ENCODE measurements around the gene CTNNB1. TPM values are rescaled to one million over a fixed set of nuclear protein-coding genes. Genes with fewer than 3 reads are reported as not detected.
A peak's percentile ranks its signal among the peaks of the same experiment; 100 is the strongest.

CTNNB1 gene
- total and polyA plus RNA-seq, 2 of the 13 experiments (the other 11 are each of a cell fraction or from before 2014, with no cell fraction given): 398 to 489 TPM

DNA sequence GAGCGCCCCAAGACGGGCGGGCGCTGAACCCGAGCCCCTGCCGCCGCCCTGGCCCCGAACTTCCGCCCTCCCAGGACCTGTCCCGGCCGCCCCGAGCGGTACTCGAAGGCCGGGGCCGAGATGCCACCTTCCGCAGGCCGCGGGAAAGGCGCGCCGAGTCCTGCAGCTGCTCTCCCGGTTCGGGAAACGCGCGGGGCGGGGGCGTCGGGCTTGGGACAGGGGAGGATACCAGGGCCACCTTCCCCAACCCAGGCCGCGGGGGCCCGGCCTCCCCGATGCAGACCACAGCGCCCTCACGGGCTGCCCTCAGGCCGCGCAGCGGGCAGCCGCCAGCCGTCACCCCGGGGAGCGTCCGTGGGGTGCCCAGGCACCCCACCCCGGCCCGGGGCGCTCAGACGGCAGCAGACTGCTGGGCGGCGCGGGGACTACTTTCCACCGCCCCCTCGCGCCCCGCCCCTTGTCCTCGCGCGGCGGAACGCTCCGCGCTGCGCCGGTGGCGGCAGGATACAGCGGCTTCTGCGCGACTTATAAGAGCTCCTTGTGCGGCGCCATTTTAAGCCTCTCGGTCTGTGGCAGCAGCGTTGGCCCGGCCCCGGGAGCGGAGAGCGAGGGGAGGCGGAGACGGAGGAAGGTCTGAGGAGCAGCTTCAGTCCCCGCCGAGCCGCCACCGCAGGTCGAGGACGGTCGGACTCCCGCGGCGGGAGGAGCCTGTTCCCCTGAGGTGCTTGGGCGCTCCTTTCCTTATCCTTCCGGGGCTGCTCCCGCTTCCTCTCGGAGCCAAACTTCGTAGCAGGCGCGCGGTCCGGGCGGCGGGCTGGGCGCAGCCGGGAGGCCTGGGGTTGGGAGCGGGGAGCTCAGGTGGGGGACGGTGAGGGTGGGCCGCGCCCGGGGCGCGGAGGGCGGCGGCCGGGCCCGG is at the start of gene CTNNB1 (continued):
- TF ChIP-seq, protein P1, sequence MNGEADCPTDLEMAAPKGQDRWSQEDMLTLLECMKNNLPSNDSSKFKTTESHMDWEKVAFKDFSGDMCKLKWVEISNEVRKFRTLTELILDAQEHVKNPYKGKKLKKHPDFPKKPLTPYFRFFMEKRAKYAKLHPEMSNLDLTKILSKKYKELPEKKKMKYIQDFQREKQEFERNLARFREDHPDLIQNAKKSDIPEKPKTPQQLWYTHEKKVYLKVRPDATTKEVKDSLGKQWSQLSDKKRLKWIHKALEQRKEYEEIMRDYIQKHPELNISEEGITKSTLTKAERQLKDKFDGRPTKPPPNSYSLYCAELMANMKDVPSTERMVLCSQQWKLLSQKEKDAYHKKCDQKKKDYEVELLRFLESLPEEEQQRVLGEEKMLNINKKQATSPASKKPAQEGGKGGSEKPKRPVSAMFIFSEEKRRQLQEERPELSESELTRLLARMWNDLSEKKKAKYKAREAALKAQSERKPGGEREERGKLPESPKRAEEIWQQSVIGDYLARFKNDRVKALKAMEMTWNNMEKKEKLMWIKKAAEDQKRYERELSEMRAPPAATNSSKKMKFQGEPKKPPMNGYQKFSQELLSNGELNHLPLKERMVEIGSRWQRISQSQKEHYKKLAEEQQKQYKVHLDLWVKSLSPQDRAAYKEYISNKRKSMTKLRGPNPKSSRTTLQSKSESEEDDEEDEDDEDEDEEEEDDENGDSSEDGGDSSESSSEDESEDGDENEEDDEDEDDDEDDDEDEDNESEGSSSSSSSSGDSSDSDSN (CRISPR knock-in tag; IDR thresholded peaks at IDR 0.05): peak; percentile 95
- TF ChIP-seq ZNF3 (CRISPR knock-in tag; IDR thresholded peaks at IDR 0.05): no peak
- peak; percentile 58; the same call in 1 of the 2 replicates for TF ChIP-seq HMG20A (CRISPR knock-in tag; IDR thresholded peaks at IDR 0.05; ENCODE audit: borderline replicate concordance)
- TF ChIP-seq DMAP1 (CRISPR knock-in tag; IDR thresholded peaks at IDR 0.05): peak; percentile 98
- peak; percentile 72 for TF ChIP-seq PHF20 (CRISPR knock-in tag; IDR thresholded peaks at IDR 0.05)
- peak; percentile 17; the same call in 1 of the 2 replicates for TF ChIP-seq ATF1 (CRISPR knock-in tag; IDR thresholded peaks at IDR 0.05)
- TF ChIP-seq RFX3 (CRISPR knock-in tag; IDR thresholded peaks at IDR 0.05): peak; percentile 46; the same call in 1 of the 2 replicates
- peak; percentile 75 for TF ChIP-seq RBM22 (optimal IDR thresholded peaks at IDR 0.05; ENCODE audit: low read length)
- TF ChIP-seq KDM4B (CRISPR knock-in tag; IDR thresholded peaks at IDR 0.05): peak; percentile 97
- no peak for TF ChIP-seq ZNF10 (CRISPR knock-in tag; IDR thresholded peaks at IDR 0.05; ENCODE audit: borderline replicate concordance, low read depth)
- TF ChIP-seq KLF9 (CRISPR knock-in tag; IDR thresholded peaks at IDR 0.05; ENCODE audit: low read depth): peak; percentile 93
- TF ChIP-seq, protein P2, sequence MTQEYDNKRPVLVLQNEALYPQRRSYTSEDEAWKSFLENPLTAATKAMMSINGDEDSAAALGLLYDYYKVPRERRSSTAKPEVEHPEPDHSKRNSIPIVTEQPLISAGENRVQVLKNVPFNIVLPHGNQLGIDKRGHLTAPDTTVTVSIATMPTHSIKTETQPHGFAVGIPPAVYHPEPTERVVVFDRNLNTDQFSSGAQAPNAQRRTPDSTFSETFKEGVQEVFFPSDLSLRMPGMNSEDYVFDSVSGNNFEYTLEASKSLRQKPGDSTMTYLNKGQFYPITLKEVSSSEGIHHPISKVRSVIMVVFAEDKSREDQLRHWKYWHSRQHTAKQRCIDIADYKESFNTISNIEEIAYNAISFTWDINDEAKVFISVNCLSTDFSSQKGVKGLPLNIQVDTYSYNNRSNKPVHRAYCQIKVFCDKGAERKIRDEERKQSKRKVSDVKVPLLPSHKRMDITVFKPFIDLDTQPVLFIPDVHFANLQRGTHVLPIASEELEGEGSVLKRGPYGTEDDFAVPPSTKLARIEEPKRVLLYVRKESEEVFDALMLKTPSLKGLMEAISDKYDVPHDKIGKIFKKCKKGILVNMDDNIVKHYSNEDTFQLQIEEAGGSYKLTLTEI (CRISPR knock-in tag; conservative IDR thresholded peaks at IDR 0.05): no peak
- TF ChIP-seq KLF12 (CRISPR knock-in tag; IDR thresholded peaks at IDR 0.05; ENCODE audit: borderline replicate concordance): peak; percentile 96
- TF ChIP-seq KAT8 (CRISPR knock-in tag; IDR thresholded peaks at IDR 0.05): peak; percentile 96
- peak; percentile 43; the same call in 1 of the 2 replicates for TF ChIP-seq ZNF143 (CRISPR knock-in tag; IDR thresholded peaks at IDR 0.05)
- peak; percentile 81; the same call in 1 of the 2 replicates for TF ChIP-seq ZSCAN21 (CRISPR knock-in tag; IDR thresholded peaks at IDR 0.05; ENCODE audit: borderline replicate concordance)
- no peak for TF ChIP-seq ZNF549 (CRISPR knock-in tag; IDR thresholded peaks at IDR 0.05)
- TF ChIP-seq ZNF550 (CRISPR knock-in tag; IDR thresholded peaks at IDR 0.05; ENCODE audit: borderline replicate concordance): no peak
- TF ChIP-seq SP140L (CRISPR knock-in tag; IDR thresholded peaks at IDR 0.05; ENCODE audit: borderline replicate concordance): no peak
- TF ChIP-seq SIN3B (IDR thresholded peaks at IDR 0.05; ENCODE audit: low read length): peak; percentile 38; the same call in 1 of the 2 replicates
- peak; percentile 99 for TF ChIP-seq ZFP82 (CRISPR knock-in tag; IDR thresholded peaks at IDR 0.05; ENCODE audit: borderline replicate concordance)
- 0 out of 2 replicates have a peak, but pooled peaks have one; percentile 52 for TF ChIP-seq ZNF7 (CRISPR knock-in tag; IDR thresholded peaks at IDR 0.05)
- peak; percentile 66; the same call in 1 of the 2 replicates for TF ChIP-seq ZNF264 (CRISPR knock-in tag; IDR thresholded peaks at IDR 0.05)
- TF ChIP-seq ZNF547 (CRISPR knock-in tag; IDR thresholded peaks at IDR 0.05): peak; percentile 93
- TF ChIP-seq SCMH1 (CRISPR knock-in tag; IDR thresholded peaks at IDR 0.05; ENCODE audit: borderline replicate concordance): no peak
- TF ChIP-seq HES4 (CRISPR knock-in tag; IDR thresholded peaks at IDR 0.05; ENCODE audit: borderline replicate concordance): no peak; the same call in none of the 2 replicates
- TF ChIP-seq ZNF891 (CRISPR knock-in tag; IDR thresholded peaks at IDR 0.05): no peak

Data from HepG2 (cell line).